SW 1271 (cell line): ENCODE results near the gene MRPS22.
A peak's percentile ranks its signal among the peaks of the same experiment; 100 is the strongest.
"Not testable (repeated sequence)": the region's sequence is repeated elsewhere in the genome, so short reads cannot be mapped to it uniquely, and the experiment has no call there.

ENCODE experiments used
- DNase-seq, 2 experiments: peaks; one replicate each; lab custom pipeline; 2025; lab: John Stamatoyannopoulos, UW

Gene MRPS22

DNA sequence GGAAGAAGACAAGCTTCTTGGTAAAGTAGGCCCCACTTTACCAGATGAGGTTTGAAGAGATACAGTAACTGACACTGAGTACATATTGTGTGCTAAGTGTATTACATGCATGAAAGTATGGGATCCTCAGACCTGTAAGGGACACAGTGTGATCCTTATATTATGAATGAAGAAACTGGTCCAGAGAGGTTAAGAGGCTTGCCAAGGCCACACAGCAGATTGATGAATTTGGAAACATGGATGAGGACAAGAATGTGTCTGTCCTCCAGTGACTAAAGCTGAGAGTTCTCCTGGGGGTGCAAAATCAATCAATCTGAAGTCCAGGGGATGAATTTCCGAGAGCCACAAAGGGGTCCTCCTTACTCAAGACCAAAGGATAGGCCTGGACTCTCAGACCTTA, 31.4 kb upstream of the MRPS22 start:
- DNase-seq: no peak

DNA sequence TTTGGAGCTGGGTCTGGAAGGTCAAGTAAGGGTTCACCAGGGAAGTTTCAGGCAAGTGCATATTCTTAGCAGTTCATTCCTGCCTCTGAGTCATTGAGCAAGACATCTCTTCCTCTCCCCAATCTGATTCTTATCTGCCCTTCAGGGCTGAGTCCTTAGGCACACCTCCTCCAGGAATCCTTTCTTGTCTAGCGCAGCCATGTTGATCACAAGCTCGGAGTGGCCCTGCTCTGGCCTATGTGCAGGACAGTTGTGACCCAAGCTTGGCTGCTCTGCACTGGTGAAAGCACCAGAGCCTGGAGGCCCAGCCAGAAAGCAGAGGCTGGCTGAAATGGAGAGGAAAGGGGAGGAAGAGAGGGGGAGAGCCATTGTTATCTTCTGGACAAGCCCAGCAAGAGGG, 30.9 kb upstream of the MRPS22 start:
- DNase-seq: peak in 1 of 2 experiments; percentile 43

DNA sequence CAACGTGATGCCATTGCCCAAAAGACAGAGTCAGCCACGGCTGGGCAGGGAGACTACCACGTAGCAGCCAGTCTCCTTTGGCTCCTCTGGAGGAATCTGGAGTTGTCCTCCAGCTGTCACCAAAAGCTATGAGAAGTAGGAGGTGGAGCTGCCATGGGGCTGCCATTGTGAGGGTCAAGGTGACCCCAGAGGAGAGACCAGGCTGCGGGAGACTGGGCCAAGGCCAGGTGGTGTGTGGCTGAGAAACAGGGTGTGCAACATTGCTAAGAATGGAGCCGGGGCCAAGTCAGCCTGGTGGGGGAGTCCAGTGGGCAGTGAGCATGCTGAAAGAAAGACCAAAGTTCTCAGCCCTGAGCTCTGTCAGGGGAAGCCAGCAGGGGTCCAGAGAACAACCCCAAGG, 29.9 kb upstream of the MRPS22 start:
- DNase-seq: no peak

DNA sequence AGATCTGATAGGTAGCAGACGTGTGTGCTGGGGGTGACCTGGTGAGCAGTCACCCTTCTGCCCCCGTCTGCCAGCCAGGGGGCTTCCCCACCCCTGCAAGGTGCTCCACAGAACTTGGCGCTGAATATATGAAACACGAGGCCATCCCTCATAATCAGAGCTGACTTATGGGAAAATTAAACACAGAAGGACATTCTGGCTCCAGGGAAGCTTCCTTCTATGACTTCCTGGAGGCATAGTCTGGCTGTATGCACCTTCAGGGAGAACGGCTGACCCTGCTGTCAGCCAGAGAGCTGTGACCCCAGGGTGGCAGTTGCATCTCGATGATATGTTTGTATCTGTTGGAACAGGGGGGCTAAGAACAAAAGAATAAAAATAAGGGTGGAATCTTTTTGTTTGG, 26.6 kb upstream of the MRPS22 start:
- DNase-seq: no peak

DNA sequence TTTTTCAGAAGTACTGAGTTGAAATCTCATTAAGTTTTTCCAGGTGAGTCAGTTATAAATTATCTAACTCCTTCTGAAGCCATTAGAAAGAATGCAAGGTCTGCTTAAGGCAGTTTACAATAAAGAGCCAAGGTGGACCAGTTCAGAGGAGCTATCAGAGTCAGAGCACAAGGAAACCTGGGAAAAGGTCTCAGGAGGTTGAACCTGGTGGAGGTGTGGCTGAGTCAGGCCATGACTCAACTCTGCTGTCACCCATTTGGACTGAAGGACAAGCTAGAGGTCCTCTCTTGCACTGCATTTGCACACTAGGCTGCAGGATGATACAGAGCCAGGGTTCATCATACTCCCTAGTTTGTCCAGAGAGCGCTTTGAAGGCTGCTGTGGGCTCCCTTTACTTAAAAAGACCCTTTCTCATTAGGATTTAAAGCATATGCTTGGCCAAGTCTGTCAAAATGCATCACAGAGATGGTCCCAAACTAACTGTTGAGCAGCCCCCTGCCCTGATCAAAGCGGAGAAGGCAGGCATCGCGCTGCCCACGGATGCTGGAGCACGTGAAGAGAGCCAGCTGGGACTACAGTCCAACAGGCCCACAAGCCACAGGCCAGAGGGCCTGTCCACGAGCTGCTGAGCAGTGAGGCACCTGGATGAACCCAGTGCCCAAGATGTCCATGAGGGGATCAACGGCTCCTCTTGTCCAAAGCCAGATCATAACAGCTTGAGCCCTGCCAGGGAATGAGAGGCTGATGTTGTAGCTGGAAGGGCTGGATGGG, 26.0 kb upstream of the MRPS22 start:
- no peak for DNase-seq

DNA sequence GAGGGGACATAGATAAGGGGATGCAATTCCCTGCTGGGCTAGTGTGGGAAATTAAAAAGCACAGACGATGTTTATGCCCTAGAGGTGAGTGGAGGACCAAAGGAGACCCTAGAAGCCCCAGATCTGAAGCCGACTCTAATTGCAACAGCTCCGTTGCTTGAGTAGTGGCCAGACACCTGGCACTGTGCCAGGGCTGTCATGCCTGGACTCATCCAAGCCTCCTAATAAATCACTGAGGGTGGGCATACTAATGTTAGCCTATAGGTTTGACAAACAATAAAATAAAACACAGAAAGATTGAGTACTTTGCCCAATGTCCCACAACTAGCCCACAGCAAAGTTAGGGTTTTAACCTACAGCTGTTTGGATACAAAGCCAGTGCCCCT, 25.4 kb upstream of the MRPS22 start:
- DNase-seq: no peak

DNA sequence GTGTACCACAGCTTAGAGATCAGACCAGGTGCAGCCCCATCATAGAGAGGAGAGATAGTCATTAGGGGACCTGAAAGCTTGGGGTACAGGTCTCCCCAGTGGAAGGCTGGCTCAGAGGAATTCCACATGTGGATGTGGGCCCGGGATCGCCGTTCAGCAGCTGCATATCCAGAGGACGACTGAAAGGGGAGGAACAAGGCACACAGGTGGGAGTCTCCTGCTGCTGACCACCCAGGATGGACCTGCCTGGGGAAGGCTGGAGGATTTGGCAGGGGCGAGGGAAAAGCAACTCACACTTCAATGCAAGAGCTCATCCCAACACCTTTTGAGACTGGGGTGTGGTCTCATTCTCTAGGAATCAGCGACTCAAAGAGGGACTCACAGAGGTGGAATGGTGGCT, 25.0 kb upstream of the MRPS22 start:
- no peak for DNase-seq

DNA sequence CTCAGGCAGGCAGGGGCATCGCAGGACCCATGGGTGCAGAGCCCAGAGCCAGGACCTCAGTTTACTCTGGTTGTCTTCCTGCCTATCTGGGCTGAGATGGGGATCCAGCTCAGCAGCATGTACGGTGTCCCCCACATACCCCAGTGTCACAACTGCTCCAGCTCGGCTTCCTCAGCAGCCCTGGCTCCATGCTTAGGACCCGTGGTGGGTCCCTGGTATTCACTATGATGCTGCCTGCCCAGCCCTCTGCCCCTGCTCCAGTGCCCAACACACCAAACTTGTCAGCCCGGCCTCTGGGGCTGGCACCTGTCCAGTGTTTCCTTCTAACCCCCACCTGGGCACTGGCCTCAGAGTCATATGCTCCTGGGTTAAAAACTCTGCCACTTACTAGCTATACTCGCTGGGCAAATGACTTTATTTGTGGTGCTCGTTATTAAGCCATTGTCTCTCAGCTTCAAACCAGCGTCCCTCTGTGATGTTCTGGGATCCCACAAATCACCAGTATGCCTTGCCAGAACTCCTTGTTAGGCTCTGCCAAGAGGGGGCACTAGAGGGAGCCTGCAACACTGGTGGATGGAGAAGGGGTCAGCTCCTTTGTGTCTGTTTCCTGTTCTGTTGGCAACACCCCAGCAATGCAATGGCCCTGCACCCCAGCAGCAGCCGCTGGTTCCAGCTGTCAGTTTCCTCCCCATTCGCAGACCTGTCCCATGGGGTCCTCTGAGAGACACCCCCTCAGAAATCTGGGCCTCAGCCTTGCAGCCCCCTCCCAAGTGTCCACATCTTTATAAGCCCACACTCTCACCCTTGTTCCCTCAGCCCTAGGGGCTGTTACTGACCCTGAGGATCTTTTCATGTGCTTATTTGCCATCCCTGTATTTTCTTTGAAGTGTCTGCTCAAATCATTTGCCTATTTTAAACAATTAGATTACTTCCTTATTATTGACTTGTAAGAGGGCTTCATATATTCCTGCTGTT, 24.1 kb upstream of the MRPS22 start:
- DNase-seq: no peak

DNA sequence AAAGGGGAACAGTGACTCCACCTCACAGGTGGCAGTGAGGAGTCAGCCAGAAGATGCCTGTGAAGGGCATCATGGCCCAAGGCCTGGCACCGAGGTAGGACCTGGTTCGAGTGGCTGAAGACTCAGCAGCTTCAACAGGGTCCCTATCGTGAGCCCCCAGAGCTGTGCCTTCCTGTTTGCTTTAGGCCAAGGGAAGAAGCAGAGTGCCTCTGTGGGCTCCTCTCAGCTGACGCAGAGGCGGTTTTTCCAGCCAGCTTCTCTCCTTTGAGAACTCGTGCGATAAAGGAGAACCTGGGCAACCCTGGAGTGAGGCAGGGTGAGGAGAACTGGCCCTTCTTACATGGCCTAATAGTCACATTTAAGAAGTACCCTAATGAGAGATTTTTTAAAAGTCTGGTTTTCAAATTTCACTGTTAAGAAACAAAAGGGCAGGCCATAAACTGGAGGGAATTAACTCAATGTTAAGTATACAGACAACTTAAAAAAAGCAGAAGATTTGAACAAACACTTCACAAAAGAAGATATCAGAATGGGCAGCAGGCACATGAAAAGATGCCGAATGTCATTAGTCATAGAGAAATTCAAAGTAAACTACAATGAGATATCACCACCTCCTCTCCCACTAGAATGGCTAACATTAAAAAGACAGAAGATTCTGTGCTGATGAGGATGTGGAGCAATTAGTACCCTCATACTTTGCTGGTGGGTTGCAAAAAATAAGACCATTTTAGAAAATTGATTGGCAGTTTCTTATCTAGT, 23.1 kb upstream of the MRPS22 start:
- no peak for DNase-seq

DNA sequence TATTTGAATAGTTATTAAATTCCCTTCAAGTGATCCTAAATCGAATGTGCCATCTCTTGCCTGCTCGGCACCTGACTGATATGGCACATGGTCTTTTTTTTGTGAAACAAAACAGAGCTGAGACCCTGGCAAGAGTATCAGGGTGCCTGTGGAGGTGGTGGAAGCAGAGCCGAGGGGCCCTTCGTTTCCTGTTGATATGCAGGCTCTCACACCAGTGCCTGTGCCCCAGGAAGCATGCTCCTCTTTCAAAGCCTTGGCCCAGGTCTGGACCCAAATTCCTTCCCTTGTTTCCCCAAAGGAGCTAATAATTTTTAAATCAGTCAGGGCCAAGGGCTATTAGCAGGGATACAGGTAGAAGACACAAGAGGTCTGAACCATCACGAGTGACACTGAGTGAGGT, 21.5 kb upstream of the MRPS22 start:
- DNase-seq: no peak

DNA sequence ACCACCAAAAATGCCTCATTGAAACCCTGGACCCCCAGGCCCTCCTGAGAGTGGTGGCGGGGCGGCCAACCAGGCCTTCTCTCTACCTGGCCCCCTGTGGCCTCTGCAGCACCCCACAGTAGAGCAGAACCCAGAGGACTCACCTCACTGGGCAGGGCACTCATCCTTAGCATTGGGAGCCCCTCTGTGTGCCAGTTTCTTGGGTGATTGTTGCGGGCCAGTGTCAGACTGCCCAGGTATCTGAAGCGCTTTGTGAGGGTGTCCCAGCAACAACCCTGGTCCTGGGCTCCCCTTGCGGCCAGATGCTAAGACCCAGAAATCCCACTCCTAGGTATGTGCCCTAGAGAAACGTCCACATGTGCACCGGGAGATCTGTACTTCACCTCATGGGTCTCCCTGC, 20.7 kb upstream of the MRPS22 start:
- DNase-seq: no peak

DNA sequence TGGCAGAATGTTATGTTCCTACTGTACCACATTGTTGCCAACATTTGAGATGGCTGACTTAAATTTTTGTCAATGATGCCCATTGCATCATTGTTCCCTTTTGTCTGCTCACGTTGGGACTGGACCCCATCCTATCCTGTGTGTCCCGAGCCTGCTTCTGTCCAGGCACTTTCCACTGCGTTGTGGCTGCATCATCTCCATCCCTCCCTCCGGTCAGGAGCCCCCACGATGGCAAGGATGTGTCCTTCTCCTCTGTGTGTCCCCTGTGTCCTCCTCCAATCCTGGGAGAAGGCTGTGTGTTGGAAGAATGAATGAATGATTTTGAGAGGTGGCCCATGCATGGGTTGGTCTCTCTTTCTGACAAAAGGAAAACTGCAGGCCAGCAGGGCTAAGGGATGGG, 19.4 kb upstream of the MRPS22 start:
- no peak for DNase-seq

DNA sequence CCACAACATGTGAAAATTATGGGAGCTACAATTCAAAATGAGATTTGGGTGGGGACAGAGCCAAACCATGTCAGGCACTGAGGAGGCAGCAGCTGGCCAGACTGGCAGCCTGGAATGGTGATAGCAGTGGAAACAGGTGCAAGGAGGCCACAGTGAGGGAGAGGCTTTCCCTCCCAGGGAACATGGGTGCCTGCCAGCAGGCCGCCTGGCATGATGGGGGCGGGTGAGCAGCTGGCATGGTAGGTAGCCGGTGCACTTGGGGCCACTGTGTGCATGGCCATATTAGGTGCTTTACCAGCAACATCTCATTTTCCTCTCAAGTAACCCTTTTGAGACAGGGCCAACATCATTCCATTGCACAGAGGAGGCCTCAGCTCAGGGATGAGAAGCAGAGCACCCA, 18.3 kb upstream of the MRPS22 start:
- no peak for DNase-seq

DNA sequence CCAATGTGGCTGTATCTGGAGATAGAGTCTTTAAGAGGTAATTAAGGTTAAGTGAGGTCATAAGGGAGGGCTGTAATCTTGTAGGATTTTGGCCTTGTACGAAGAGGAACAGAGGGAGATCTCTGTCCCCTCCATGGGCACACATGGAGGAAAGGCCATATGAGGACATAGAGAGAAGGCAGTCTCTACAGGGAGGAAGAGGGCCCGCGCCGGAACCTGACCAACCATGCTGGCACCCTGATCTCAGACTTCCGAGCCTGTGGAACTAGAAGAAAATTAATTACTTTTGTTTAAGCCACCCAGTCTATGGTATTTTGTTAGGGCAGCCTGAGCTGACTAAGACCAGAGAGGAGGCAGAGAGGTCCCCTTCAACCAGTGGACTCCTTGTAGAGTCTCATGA, 17.7 kb upstream of the MRPS22 start:
- DNase-seq: no peak

DNA sequence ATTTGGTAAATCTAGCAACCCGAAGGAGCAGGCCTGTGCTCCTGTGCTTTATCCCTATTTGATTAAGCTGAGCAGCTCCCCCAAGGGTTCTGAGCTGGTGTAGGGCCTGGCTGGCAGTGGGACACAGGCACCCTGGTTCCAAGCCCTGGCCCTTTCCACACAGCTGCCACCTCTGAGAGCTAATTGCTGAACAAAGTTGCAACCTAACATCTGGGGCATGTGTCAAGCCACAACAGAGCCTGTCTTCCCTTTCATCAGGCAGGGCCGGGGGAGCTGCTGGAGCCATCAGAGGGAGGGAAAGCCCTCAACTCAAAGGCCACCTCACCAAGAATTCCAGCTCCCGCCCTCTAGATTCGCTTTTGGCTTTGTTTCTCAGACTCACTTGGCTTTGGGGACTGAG, 17.1 kb upstream of the MRPS22 start:
- DNase-seq: peak in 1 of 2 experiments; percentile 6

DNA sequence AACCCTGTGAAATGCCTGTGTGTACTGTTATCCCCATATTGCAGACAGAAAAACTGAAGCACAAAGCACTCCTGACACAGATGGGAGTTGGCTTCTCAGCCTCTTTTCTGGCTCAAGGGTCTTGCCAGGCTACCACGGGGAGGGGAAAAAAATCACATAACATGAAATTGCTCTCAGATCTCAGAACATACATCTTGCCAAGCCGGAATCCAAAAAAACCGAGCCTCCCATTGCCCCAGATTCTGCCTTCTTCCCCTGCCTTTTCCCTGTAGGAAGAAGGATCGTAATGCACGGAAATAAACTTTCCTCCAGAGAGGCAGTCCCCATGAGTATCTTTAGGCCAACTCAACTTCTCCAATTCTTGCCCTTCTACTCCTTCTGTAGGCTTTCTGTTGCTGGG, 16.6 kb upstream of the MRPS22 start:
- DNase-seq: no peak

DNA sequence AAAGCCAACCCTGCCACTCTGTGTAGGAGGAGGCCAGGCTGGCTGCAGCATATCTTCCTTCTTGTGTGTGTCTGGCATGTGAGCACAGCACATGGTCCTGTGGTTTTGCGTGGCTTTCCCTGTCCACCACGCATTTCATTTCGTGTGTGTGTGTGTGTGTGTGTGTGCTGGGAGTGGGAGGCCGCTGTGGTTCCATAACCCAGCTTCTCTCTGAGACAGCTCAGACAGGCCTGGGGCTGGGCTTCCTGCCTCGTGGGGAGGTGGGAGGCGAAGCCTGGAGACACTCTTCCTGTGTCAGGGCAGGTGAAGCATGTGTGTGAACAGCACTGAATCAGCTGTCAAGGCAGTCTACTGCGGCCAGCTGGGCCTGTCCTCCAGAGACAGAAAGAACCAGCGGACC, 16.0 kb upstream of the MRPS22 start:
- no peak for DNase-seq

DNA sequence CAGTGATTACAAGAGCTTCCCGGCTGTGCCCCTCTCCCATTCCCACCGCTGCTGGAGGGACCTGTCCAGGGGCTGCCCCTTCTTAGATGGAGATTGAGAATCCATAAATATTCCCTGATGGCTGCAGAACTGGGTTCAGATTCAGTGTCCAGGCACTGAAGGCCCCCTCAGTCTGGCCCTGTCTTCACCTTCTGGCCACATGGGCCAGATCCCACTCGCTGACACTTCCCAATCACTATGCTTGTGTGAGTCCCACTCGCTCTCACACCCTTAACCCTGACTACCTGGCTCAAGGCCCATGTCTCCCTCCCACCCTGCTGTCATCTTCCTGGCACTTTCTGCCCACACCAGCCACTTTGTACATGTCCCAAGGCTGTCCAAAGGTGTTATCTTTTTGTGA, 15.5 kb upstream of the MRPS22 start:
- no peak for DNase-seq

DNA sequence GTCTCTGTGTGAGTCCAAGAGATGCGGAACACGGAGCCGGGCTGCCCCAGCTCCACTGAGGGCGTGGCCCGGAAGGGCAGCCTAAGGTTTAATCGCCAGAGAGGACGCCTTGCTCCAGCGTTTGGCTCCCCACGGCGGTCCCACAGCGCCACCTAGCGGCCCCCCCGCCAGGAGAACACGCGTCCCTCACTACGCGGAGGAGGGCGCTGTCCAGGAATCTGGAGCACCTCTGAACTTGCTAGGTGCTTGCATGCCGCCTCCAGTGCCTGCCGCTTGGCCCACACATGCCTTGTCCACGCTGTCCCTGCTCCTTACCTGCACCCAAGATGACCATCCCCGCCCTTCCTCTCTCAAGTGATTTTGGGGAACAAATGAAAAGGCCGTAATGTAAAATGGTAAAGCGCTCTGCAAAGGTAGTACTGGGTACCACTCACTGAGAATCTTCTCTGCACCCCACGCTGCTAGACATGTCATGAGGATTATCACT, 14.4 kb upstream of the MRPS22 start:
- DNase-seq: peak; percentile 59 to 78

DNA sequence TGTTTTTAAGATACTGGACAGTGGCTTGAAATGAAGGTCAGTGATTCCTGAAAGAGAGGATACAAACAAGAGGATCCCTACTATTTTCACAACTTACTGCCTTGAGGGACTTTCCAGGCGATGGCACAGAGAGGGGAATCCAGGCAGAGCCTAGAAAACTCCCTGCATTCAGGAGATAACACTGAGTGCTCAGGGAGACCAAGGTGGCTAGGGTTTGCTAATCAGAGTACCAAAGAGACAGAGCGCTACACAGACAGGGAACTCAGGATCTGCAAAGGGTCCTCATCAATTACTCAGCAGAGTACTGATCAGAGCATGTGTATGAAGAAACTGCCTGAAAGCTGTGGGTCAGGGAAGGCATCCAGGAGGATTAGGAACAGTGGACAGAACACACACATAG, 11.7 kb upstream of the MRPS22 start:
- no peak for DNase-seq

DNA sequence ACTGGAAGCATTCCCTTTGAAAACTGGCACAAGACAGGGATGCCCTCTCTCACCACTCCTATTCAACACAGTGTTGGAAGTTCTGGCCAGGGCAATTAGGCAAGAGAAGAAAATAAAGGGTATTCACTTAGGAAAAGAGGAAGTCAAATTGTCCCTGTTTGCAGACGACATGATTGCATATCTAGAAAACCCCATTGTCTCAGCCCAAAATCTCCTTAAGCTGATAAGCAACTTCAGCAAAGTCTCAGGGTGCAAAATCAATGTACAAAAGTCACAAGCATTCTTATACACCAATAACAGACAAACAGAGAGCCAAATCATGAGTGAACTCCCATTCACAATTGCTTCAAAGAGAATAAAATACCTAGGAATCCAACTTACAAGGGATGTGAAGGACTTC, 9.1 kb upstream of the MRPS22 start:
- DNase-seq: not testable (repeated sequence)

DNA sequence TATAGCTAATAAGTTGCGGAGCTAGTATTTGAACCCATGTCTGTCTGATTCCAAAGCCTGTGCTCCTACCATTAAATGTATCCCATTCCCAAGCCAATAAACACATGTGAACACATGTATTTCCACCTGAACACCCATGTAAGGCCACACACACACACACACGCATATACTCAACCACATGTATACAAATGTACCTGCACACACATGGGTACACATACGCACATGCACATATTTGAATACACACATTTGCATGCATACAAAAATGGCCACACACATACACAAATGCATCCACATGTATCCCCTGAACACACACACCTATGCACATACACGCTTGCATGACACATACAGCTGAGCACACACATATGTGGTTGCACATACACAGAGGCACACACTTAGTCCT, 5.4 kb upstream of the MRPS22 start:
- no peak for DNase-seq
